K562 (cell line): Measurements from ENCODE around the gene SERPINA5. TPM values are rescaled to one million over a fixed set of nuclear protein-coding genes. Genes with fewer than 3 reads are reported as not detected.

Experiments
- ELF4 ChIP-seq: fragments of 450-650 bp; formaldehyde crosslinking; IDR thresholded peaks from 2 replicates; pipeline ENCODE4 v1.4.0; 2022; ENCODE audit warnings: missing genetic modification characterization
- MGA ChIP-seq: fragments of 450-650 bp; IDR thresholded peaks from 2 replicates; pipeline ENCODE4 v1.6.1; 2016; ENCODE audit warnings: mild to moderate bottlenecking, moderate library complexity
- MLLT1 ChIP-seq, 2 experiments: fragments of 450-650 bp; IDR thresholded peaks; 2 replicates each; pipeline ENCODE4 v1.6.1; 2016
- ZNF384 ChIP-seq: IDR thresholded peaks from 2 replicates; pipeline ENCODE4 v1.6.1; 2012; ENCODE audit warnings: low read depth, low read length, improper control_type of control experiment
- polyA plus RNA-seq, 8 experiments: library from polyadenylated mRNA; depleted of rRNA in 4 of 8; stranded (reverse) in 5 of 8; unstranded in 3 of 8; fragments of >200 nt; fragmentation: Nextera tagmentation in 2 of 8; fragmentation: Illumina TruSeq in 1 of 8; extraction: Ambion mirVana in 2 of 8; extraction: Trizol in 1 of 8; gene quantifications; 2 replicates each; pipeline versions ENCODE4 v1.2.1 to v1.2.3, GENCODE V29; 2011 to 2014; ENCODE audit warnings: inconsistent platforms in 1 of 8, missing spikeins in 1 of 8
- total RNA-seq, 7 experiments: library from RNA; depleted of rRNA in 6 of 7; stranded (reverse); fragments of >200 nt in 6 of 7; fragmentation: Illumina TruSeq in 2 of 7; extraction: Trizol in 2 of 7; gene quantifications; 2 replicates each; pipeline versions ENCODE4 v1.2.1 to v1.2.3, GENCODE V29; 2011 to 2021; ENCODE audit warnings: low replicate concordance in 1 of 7
- TF ChIP-seq, protein P1 (sequence below): fragments of 250-450 bp; sonication (Bioruptor Pico); IDR thresholded peaks from 2 replicates; pipeline ENCODE4 v1.8.0; 2021; ENCODE audit warnings: mild to moderate bottlenecking, moderate library complexity

The SERPINA5 gene
- total and polyA plus RNA-seq, 9 of the 15 experiments (the other 6 are each of a cell fraction or from before 2014, with no cell fraction given), result 0.38 TPM; not detected in 8

- TF ChIP-seq MGA (no peak), ELF4 (CRISPR knock-in tag) (no peak), MLLT1 (IDR thresholded peaks at IDR 0.05) (no peak), ZNF384 (no peak)
- TF ChIP-seq, protein P1, sequence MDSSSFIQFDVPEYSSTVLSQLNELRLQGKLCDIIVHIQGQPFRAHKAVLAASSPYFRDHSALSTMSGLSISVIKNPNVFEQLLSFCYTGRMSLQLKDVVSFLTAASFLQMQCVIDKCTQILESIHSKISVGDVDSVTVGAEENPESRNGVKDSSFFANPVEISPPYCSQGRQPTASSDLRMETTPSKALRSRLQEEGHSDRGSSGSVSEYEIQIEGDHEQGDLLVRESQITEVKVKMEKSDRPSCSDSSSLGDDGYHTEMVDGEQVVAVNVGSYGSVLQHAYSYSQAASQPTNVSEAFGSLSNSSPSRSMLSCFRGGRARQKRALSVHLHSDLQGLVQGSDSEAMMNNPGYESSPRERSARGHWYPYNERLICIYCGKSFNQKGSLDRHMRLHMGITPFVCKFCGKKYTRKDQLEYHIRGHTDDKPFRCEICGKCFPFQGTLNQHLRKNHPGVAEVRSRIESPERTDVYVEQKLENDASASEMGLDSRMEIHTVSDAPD (CRISPR knock-in tag), result no peak
Observed at GRCh38 chr14:94619297-94619696, 38.1 kb downstream of the SERPINA5 start (continued).
